ENCODE results near the gene LAMA5. TPM values are rescaled to one million over a fixed set of nuclear protein-coding genes. Genes with fewer than 3 reads are reported as not detected.
A peak's percentile ranks its signal among the peaks of the same experiment; 100 is the strongest.
"Not testable (repeated sequence)": the region's sequence is repeated elsewhere in the genome, so short reads cannot be mapped to it uniquely, and the experiment has no call there.

LAMA5 gene
- total RNA-seq, 4 donors from 2014 or later, result 95.2 to 230 (median 139) TPM

DNA sequence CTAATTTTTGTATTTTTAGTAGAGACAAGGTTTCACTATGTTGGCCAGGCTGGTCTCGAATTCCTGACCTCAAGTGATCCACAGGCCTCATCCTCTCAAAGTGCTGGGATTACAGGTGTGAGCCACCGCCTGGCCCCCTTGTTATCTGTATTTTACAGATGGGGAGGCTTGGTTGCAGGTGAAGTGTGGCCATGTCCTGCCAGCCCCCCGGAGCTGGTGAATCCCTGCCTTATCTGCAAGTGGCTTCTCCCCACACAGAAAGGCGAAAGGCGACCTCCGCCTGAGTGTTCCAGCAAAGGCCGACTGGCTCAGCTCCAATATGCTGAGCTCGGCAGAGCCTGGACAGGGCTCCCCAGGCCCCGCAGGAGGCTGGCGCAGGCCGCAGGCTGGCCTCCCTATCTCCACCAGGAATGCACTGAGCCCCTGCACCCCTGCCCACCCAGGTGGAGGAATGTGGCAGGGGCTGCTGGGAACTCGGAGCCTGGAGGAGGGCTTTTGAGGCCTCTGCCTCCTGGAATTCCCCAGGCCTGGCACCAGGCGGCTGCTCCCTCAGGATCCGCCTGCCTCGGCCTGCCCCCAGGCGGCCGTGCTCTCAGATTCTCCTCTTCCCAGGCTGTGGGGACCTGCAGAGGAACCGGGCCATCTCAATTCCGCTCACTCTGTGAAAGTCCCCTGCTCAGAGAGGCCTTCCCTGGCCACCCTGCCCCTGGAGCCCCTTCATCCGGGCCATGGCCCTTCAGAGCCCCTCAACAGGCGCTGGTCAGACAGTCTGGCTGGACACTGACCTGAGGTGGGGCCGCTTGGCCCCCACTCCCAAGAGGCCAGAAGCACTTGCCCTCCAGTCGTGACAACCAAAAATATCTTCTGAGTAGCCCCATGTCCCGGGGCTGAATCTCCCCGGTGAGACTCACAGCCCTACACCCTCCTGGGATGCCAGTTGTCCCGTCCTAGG, 9.3 kb upstream of the LAMA5 start:
- Histone ChIP-seq H3K4me3 (no peak overlapping the region), H3K4me1 (peaks cover 0 to 60% (median 21%) of the 10 kb centered on the region in 4 donors), H3K27me3 (no peaks in the 10 kb centered on the region), H3K27ac (peak overlapping the region; percentile 1 to 82 (median 48)), H3K9me3 (no peaks in the 10 kb centered on the region), H3K36me3 (no peaks in the 10 kb centered on the region)
- no peak for DNase-seq (ENCODE audit: low spot score in 2 of 2)
- 44 to 72% methylated on average over 12 to 18 of the region's 26 CpGs for WGBS, 2 donors
- TF ChIP-seq CTCF (IDR thresholded peaks at IDR 0.05) (peak; percentile 8 to 75 (median 47)), EP300 (IDR thresholded peaks at IDR 0.05) (no peak), POLR2A (IDR thresholded peaks at IDR 0.05) (no peak)

GRCh38 chr20:62374331-62375152, 7.4 kb upstream of the LAMA5 start:
- Histone ChIP-seq H3K4me3 (no peak overlapping the region), H3K4me1 (peaks cover 0 to 68% (median 27%) of the 10 kb centered on the region in 4 donors), H3K36me3 (no peaks in the 10 kb centered on the region), H3K27ac (peak overlapping the region in 3 of 4 donors; percentile 22 to 82 (median 75)), H3K27me3 (peaks cover 0 to 5% of the 10 kb centered on the region in 2 donors), H3K9me3 (no peaks in the 10 kb centered on the region)
- TF ChIP-seq CTCF (IDR thresholded peaks at IDR 0.05), result no peak
- no peak for TF ChIP-seq EP300 (IDR thresholded peaks at IDR 0.05)
- TF ChIP-seq POLR2A (IDR thresholded peaks at IDR 0.05), result no peak
- WGBS, 2 donors, result 54 to 60% methylated on average over 24 of the region's 24 CpGs
- DNase-seq (ENCODE audit: low spot score in 2 of 2), result no peak

DNA sequence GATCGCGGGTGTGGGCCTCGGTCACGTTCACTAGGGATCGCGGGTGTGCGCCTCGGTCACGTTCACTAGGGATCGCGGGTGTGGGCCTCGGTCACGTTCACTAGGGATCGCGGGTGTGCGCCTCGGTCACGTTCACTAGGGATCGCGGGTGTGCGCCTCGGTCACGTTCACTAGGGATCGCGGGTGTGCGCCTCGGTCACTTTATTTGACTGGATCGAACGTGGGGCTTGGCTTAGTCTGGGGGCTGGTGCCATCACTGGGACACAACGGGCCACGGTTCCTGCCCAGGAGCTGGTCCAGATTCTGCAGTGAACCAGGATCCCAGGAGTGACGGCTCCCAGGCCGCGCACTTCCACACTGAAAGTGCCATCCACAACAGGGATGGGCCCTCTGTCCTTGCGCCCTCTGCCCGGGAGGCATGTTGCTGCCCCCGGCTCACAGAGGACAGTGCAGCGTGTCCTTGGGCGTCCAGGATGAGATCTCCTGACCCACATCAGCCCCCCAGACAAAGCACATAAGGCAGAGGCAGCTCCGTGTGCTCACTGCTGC, 6.6 kb upstream of the LAMA5 start:
- not testable (repeated sequence) for H3K4me3 ChIP-seq; H3K9me3 ChIP-seq; DNase-seq (ENCODE audit: low spot score in 2 of 2); H3K36me3 ChIP-seq; H3K27me3 ChIP-seq
- H3K27ac ChIP-seq, result peak overlapping the region in 2 of 4 donors; percentile 75 to 82
- WGBS, 2 donors, result 87 to 88% methylated on average over 13 to 22 of the region's 40 CpGs
- peaks cover 0 to 76% (median 36%) of the 10 kb centered on the region in 4 donors for H3K4me1 ChIP-seq

- H3K27me3 ChIP-seq, result peaks cover 0 to 10% of the 10 kb centered on the region in 2 donors
- peaks cover 0 to 78% (median 45%) of the 10 kb centered on the region in 4 donors for H3K4me1 ChIP-seq
- no peaks in the 10 kb centered on the region for H3K9me3 ChIP-seq
- H3K4me3 ChIP-seq, result no peak overlapping the region
- peak overlapping the region in 3 of 4 donors; percentile 11 to 48 (median 24) for H3K27ac ChIP-seq
- WGBS, 2 donors, result 62 to 74% methylated on average over 21 to 28 of the region's 29 CpGs
- H3K36me3 ChIP-seq, result no peaks in the 10 kb centered on the region
- TF ChIP-seq POLR2A (IDR thresholded peaks at IDR 0.05) (no peak), CTCF (IDR thresholded peaks at IDR 0.05) (no peak), EP300 (IDR thresholded peaks at IDR 0.05) (no peak)
- no peak for DNase-seq (ENCODE audit: low spot score in 2 of 2)
These were observed 5.2 kb upstream of the LAMA5 start for GRCh38 chr20:62372042-62372993.
